ENCODE measurements around the gene NATD1. TPM values are rescaled to one million over a fixed set of nuclear protein-coding genes. Genes with fewer than 3 reads are reported as not detected.
A peak's percentile ranks its signal among the peaks of the same experiment; 100 is the strongest.
"Not testable (repeated sequence)": the region's sequence is repeated elsewhere in the genome, so short reads cannot be mapped to it uniquely, and the experiment has no call there.

Gene NATD1
- total RNA-seq, 1 donor from 2014 or later, result 1.1 TPM

GRCh38 chr17:21214777-21215541 lies 38.3 kb downstream of the NATD1 start:
- DNase-seq, result peak; percentile 55

GRCh38 chr17:21214015-21214776 lies 39.0 kb downstream of the NATD1 start, which contains the start of gene TMEM11:
TMEM11 (minus strand) TSS chr17:21214161; CDS start chr17:21214152, 9 bp downstream.
- peak; percentile 93 for DNase-seq

- DNase-seq, result no peak
These were observed 39.6 kb downstream of the NATD1 start for GRCh38 chr17:21213638-21214014.

DNA sequence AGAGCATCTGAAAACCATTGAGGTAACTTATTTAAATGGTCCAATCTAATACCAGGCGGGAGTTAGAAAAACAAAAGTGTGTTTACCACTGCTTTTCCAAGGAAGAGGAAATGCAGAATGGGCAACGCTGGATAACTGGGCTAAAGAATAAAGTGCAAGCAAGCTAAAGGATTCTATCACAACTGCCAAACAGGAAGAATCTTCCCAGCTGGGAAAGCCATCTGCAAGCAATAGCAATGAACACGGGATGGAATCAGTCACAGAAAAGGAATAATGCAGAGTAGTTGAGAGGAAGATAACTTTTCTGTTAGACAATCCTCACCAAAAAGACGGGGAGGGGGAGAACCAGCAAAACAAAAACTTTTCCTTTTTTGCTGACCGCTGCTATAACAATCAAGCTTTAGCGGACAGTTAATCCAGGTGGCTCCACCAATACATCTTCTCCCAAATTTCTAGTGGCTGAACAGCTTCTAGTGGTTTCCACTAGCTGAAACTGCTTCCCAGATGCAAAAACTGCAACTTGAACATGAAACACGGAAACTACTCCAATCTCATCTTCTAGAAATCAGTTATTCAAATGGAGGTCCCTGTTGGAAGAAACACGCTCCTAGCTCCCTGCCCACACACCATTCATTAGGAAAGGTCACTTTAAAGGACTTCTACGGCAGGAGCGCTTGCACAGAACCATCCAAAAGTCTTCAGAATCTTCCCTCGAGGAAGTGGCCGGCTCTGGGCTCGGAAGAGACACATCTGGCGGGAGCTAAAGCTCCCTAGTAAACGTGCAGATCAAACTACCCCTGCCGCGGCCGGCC lies 40.2 kb downstream of the NATD1 start:
- DNase-seq, result no peak

GRCh38 chr17:21211825-21212479 lies 41.3 kb downstream of the NATD1 start:
- no peak for DNase-seq

DNA sequence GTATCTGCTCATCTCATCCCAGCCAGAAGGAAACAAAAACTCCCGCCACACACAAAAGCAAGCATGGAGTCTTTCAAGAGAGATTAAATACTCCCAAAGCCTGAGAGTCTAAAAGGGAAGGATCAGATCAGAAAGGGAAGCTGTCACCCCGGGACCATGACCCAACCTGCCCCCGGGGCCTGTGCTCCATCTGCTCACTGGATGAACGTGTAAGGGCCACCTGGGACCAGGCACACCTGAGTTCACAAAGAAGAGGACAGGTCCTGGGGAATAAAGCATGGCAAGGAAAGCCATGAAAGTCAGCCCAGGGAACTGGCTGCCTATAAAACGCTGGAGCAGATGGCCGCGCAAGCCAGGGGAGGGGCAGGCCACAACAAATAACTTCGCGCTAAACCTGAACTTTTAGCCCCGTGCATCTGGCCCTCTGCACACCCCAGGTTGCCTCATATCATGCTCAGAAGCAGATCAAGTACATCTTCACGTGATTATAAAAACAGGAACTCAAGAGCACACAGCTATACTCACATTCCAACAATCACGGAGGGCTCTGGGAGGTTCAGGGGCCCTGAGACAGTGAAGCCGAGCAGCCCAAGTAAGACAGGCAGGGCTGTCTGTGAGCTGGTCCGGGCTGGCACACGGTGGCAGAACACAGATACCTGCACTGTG lies 42.7 kb downstream of the NATD1 start:
- no peak for DNase-seq

DNA sequence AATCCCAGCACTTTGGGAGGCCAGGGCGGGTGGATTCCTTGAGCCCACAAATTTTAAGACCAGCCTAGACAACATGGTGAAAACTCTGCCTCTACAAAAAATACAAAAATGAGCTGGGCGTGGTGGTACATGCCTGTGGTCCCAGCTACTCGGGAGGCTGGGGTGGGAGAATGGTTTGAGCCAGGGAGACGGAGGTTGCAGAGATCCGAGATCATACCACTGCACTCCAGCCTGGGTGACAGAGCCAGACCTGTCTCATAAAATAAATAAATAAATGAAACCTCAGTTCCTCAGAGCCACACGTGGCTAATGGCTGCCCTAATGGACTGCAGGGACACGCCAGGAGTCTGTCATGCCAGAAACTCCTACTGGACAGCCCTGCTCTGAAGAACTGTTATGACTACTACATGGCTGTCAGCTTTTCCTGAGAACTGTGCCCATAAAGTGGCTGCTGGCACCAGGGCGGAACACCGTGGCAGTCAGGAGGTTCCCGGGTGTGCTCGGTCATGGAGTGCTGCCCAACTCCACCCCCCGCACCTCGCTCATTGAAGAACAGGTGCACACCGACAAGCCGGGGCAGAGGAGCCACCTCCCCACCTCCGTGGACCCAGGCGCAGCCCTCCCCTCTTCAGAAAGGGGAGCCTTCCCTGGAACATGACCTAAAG lies 43.6 kb downstream of the NATD1 start:
- no peak for DNase-seq

DNA sequence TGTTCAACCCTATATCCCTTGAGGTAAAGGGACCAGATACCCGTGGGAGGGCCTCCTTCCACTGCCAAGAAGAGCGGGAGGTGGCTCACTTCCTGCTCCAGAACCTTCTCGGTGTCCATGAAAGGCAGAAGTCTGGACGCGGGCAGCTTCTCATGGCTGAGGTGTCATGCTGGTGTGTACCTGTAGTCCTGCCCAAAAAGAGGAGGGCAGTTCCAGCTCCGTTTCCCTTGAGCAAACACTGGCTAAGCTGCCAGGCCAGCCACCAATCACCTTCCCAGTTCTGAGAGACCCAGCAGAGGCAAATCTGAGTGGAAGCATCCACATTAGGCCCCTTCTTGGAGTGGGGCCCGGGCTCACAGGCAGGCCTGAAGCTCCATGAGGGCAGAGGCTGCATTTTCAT lies 44.9 kb downstream of the NATD1 start:
- no peak for DNase-seq

- no peak for DNase-seq
These were observed 48.3 kb downstream of the NATD1 start for GRCh38 chr17:21204935-21205334.

GRCh38 chr17:21202512-21202911 lies 50.7 kb downstream of the NATD1 start:
- DNase-seq, result no peak

DNA sequence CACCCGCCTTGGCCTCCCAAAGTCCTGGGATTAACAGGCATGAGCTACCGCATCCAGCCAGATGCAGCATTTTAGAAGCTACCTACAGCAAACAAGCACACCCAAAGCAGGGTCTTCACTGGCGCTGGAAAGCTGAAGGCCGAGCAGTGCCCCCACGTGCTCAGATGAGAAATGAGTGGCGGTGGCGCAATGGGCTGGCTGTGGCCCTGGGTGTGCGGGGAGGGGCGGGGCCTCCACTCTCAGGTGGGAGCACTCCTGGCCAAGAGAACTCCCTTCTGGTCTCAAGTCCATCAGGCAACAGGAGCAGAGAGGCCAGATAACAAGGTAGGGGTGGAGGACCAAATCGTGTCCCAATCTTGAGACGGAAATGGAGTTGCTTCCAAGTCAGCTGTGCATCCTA lies 51.3 kb downstream of the NATD1 start:
- DNase-seq, result no peak

DNA sequence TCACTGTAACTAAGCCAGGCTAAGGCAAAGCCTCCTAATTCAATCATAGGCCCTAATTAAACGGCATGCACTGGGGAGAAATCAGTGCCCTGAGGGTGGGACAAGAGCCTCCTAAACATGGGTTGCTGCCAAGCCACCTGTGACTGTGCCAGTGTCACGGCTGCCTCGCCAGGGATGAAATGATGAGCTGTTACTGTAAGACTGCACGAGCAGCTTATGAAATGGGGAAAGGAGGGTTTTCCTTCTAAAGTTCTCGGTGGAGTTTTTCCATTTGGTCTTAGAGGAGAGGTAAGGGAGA lies 52.0 kb downstream of the NATD1 start:
- no peak for DNase-seq

DNA sequence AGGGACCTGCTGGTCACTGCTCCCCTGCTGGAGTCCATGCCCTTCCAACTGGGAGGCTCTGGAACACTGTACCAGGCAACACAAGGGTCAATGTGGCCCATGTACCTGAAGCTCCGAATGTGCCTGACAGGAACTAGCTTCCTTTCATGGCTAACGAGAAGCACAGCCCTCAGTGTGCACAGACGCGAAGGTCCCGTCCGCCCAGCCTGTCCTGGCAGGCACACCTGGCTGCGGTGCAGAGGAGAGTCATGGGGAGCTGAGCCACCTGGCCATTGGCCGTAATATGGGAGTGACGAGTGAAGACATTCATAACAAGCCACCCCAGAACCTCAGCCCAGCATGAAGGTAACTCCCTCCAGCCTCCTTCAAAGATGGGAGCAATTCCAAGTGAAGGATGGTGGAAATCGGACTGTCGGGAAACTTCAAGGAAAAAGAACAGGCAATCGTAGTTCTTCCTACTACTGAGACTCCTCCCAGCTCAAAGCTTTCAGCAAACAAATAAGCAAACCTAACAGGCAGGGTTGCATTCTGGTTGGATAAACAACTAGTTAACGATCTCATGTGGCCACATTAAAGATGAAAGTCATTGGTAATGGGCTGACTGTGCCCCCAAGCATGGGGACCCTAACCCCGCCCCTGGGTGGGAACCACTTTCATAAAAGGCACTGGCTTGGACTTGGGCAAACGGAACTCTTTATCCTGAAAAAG lies 52.5 kb downstream of the NATD1 start:
- DNase-seq, result no peak

DNA sequence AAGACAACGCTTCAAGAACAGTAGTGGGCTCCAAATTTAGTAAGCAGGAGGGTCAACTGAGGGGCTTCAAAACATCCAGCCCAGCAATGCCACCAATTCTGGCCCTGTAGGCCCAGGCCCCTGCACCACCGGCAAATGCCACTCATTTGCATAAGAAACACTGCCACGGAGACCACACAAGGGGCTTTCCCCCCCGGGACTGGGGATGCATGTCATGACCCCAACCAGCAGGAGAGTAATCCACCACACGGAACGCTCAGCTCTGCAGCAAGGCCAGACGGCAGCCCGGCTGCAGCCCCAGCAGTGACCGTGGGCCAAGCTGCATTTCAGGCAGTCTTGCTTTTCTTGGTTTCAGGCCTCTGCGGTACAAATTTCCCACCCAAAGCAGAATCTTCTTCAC lies 53.4 kb downstream of the NATD1 start:
- no peak for DNase-seq

DNA sequence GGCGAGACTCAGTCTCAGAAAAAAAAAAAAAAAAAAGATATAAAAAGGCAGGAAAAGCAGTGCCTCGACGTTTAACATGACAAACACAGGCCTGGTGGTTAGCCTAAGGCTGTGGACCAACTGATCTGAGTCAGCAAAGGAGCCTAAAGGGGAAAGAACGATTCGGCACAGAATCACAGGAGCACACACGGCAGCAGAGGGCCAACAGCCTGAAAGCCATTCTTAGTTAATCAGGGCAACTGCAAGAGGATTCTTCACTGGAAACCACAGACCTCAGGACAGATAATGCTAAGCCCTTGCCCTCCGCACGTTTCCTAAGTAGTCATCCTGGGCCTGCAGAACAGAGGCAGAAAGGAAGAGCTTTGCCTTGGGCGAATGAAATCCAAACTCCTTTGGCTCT lies 53.9 kb downstream of the NATD1 start:
- DNase-seq, result no peak

- DNase-seq, result no peak
These were observed 54.8 kb downstream of the NATD1 start for GRCh38 chr17:21198411-21198810.

DNA sequence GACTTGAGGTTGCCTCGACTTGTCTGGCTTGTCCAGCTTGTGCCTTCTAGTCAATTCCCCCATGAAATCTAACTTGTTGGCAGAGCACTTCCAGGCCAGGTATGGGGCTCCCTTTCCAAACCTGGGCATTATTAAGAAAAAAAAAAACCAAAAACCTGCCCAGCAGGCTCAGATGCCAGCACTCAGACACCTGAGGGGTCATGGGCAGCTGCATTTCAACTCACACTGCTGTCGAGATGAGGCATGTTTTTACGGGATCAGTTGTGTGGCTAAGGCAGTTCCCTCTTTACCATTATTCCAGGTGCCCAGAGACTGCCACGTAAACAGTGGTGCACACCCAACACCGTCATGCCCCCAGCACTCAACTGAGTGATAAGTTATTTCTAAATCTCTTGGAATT lies 57.1 kb downstream of the NATD1 start:
- no peak for DNase-seq

DNA sequence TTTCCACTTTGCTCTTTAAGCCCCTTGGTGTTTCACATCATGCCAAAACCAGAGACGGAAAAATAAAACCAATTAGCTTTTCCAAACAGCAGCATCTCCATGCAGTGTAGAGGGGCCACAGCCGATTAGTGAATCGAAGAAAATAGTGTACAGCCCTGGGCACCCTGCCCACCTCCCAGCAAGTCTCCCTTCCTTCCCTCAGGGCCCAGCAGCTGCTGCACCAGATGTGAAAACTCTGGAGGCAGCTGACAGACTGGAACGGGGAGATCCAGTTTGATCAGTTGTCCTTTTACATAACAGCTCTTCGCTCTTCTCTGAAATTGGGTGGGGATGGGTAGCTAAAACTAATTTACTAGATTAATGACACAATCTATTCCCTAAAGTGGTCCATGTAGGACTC lies 58.5 kb downstream of the NATD1 start:
- DNase-seq, result no peak

DNA sequence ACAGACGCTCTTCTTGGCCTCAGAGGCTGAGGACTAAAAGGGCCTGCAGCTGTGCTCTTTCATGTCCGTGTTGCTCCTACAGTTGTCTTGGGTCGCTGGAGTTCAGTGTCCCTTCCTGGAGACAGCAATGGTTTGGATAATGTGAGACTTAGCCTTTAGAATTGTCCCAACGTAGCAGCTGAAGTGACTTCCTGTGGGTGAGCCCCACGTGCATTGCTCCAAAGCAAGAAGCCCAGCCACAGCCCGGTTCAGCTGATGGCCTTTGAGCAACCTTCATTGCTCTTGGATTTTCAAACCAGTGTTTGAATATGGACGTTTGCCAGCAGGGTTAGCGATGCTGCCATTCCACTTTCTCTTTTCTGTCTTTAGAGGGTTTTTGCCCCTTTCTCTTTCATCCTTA lies 59.0 kb downstream of the NATD1 start:
- DNase-seq, result no peak

GRCh38 chr17:21193031-21193430 lies 60.2 kb downstream of the NATD1 start:
- no peak for DNase-seq

GRCh38 chr17:21192414-21192813 lies 60.8 kb downstream of the NATD1 start:
- DNase-seq, result not testable (repeated sequence)

All from occipital lobe (tissue), 2 donors.